GM18505 (cell line): Measurements from ENCODE around the gene LIN7A.

Source experiments
- ATAC-seq: cut with Tn5 transposase; IDR thresholded peaks from one replicate; pipeline ENCODE4 v1.9.1; 2021; ENCODE audit not compliant: unreplicated experiment
- POLR2A ChIP-seq: IDR thresholded peaks from 4 replicates; pipeline ENCODE4 v1.6.1; 2011; ENCODE audit warnings: borderline replicate concordance; ENCODE audit not compliant: insufficient read depth, insufficient read length; ENCODE audit errors: extremely low read depth

The LIN7A gene

GRCh38 chr12:80937391-80938238 is at the start of gene LIN7A:
Gene LIN7A, minus strand, starts transcription at chr12:80937934. Its CDS starts 212 bp downstream, at chr12:80937722.
- ATAC-seq, result peak; percentile 7
- no peak for TF ChIP-seq POLR2A

GRCh38 chr12:80986224-80986623 is 48.5 kb upstream of the LIN7A start:
- TF ChIP-seq POLR2A, result no peak
- no peak for ATAC-seq

GRCh38 chr12:80979816-80980215 is 42.1 kb upstream of the LIN7A start:
- TF ChIP-seq POLR2A, result no peak
- no peak for ATAC-seq

- TF ChIP-seq POLR2A, result no peak
- no peak for ATAC-seq
Observed at GRCh38 chr12:80979251-80979650, 41.5 kb upstream of the LIN7A start.

GRCh38 chr12:80977346-80977745 is 39.6 kb upstream of the LIN7A start:
- ATAC-seq, result no peak
- TF ChIP-seq POLR2A, result no peak

GRCh38 chr12:80968326-80968725 is 30.6 kb upstream of the LIN7A start:
- ATAC-seq, result no peak
- no peak for TF ChIP-seq POLR2A

GRCh38 chr12:80967565-80967964 is 29.8 kb upstream of the LIN7A start:
- no peak for TF ChIP-seq POLR2A
- no peak for ATAC-seq

GRCh38 chr12:80966001-80966400 is 28.3 kb upstream of the LIN7A start:
- no peak for ATAC-seq

GRCh38 chr12:80958162-80958561 is 20.4 kb upstream of the LIN7A start:
- ATAC-seq, result no peak
- TF ChIP-seq POLR2A, result no peak

More at GRCh38 chr12:80966001-80966400, 28.3 kb upstream of the LIN7A start:
- TF ChIP-seq POLR2A, result no peak

GRCh38 chr12:80954857-80955520 is 17.3 kb upstream of the LIN7A start:
- no peak for ATAC-seq

GRCh38 chr12:80952443-80952842 is 14.7 kb upstream of the LIN7A start:
- TF ChIP-seq POLR2A, result no peak
- no peak for ATAC-seq

More at GRCh38 chr12:80954857-80955520, 17.3 kb upstream of the LIN7A start:
- no peak for TF ChIP-seq POLR2A

GRCh38 chr12:80946591-80946990 is 8.9 kb upstream of the LIN7A start:
- ATAC-seq, result no peak
- no peak for TF ChIP-seq POLR2A

- TF ChIP-seq POLR2A, result no peak
- ATAC-seq, result no peak
Observed at GRCh38 chr12:80943338-80943737, 5.6 kb upstream of the LIN7A start.

GRCh38 chr12:80941916-80942315 is 4.2 kb upstream of the LIN7A start:
- no peak for TF ChIP-seq POLR2A
- no peak for ATAC-seq
